WTC11 (cell line): Measurements from ENCODE around the gene COG5. TPM values are rescaled to one million over a fixed set of nuclear protein-coding genes. Genes with fewer than 3 reads are reported as not detected.

Experiments
- ATAC-seq: fragments of 200-7000 bp; cut with Tn5 transposase; 2 replicates; pipeline ENCODE4 v1.10.0; 2021; ENCODE audit warnings: mild to moderate bottlenecking, moderate library complexity
- CTCF ChIA-PET: fragments of 300-600 bp; sonication (Branson Sonifier 250); formaldehyde crosslinking; loops from one replicate; lab custom pipeline; 2021; ENCODE audit warnings: antibody characterized with exemption; lab: Charles Lee
- POLR2A ChIA-PET: fragments of 350-600 bp; sonication (Branson Sonifier 250); formaldehyde crosslinking; loops from one replicate; lab custom pipeline; 2021; ENCODE audit warnings: antibody characterized with exemption; lab: Charles Lee
- DNase-seq: peaks from one replicate; pipeline ENCODE4 v3.0.0; 2021; ENCODE audit warnings: low spot score
- H3K27ac Mint-ChIP-seq: 2 replicates; pipeline ENCODE4 v1.8.0; 2021; ENCODE audit warnings: mixed read lengths
- H3K27me3 Mint-ChIP-seq: 2 replicates; pipeline ENCODE4 v1.8.0; 2021; ENCODE audit warnings: low read depth, mild to moderate bottlenecking, moderate library complexity, mixed read lengths
- H3K36me3 Mint-ChIP-seq: 2 replicates; pipeline ENCODE4 v1.8.0; 2021; ENCODE audit warnings: mixed read lengths
- H3K4me1 Mint-ChIP-seq: 2 replicates; pipeline ENCODE4 v1.8.0; 2022; ENCODE audit warnings: mixed read lengths
- H3K4me3 Mint-ChIP-seq: 2 replicates; pipeline ENCODE4 v1.8.0; 2021; ENCODE audit warnings: mild to moderate bottlenecking, moderate library complexity, mixed read lengths
- H3K9me3 Mint-ChIP-seq: 2 replicates; pipeline ENCODE4 v1.8.0; 2021; ENCODE audit warnings: mixed read lengths
- ATF1 ChIP-seq: sonication (generic); formaldehyde crosslinking; IDR thresholded peaks from 2 replicates; pipeline ENCODE4 v1.8.1; 2023; ENCODE audit warnings: mild to moderate bottlenecking, moderate library complexity, missing genetic modification reagents
- CBFB ChIP-seq: sonication (generic); formaldehyde crosslinking; IDR thresholded peaks from 2 replicates; pipeline ENCODE4 v1.8.1; 2022; ENCODE audit warnings: mild to moderate bottlenecking, low read depth, missing genetic modification reagents
- FOXK1 ChIP-seq: sonication (generic); formaldehyde crosslinking; IDR thresholded peaks from 2 replicates; pipeline ENCODE4 v1.8.0; 2022; ENCODE audit warnings: mild to moderate bottlenecking, moderate library complexity, missing genetic modification reagents
- FOXP1 ChIP-seq: sonication (generic); formaldehyde crosslinking; IDR thresholded peaks from 2 replicates; pipeline ENCODE4 v1.8.0; 2022; ENCODE audit warnings: missing genetic modification reagents, mild to moderate bottlenecking, moderate library complexity, borderline replicate concordance
- GABPB1 ChIP-seq: sonication (generic); formaldehyde crosslinking; IDR thresholded peaks from 2 replicates; pipeline ENCODE4 v1.8.1; 2023; ENCODE audit warnings: mild to moderate bottlenecking, missing genetic modification reagents
- JAZF1 ChIP-seq: fragments of 250-450 bp; sonication (Bioruptor Pico); IDR thresholded peaks from 2 replicates; pipeline ENCODE4 v1.9.0; 2021; ENCODE audit warnings: moderate library complexity, mild to moderate bottlenecking, inconsistent platforms
- NR1H2 ChIP-seq: sonication (generic); formaldehyde crosslinking; IDR thresholded peaks from 2 replicates; pipeline ENCODE4 v1.9.0; 2021; ENCODE audit warnings: mild to moderate bottlenecking, moderate library complexity, missing genetic modification reagents
- NR3C1 ChIP-seq: sonication (generic); formaldehyde crosslinking; conservative IDR thresholded peaks from 2 replicates; pipeline ENCODE4 v1.8.1; 2023; ENCODE audit warnings: low read depth, mild to moderate bottlenecking, missing genetic modification reagents
- SMAD3 ChIP-seq: sonication (generic); formaldehyde crosslinking; IDR thresholded peaks from 2 replicates; pipeline ENCODE4 v1.8.0; 2022; ENCODE audit warnings: missing genetic modification reagents, mild to moderate bottlenecking, borderline replicate concordance
- SP1 ChIP-seq: sonication (generic); formaldehyde crosslinking; conservative IDR thresholded peaks from 2 replicates; pipeline ENCODE4 v1.8.1; 2022; ENCODE audit warnings: missing genetic modification reagents
- TCF7 ChIP-seq: sonication (generic); formaldehyde crosslinking; IDR thresholded peaks from 2 replicates; pipeline ENCODE4 v1.8.0; 2022; ENCODE audit warnings: mild to moderate bottlenecking, low read depth, missing genetic modification reagents, moderate library complexity
- TEAD4 ChIP-seq: sonication (generic); formaldehyde crosslinking; IDR thresholded peaks from 2 replicates; pipeline ENCODE4 v1.8.0; 2022; ENCODE audit warnings: mild to moderate bottlenecking, missing genetic modification reagents
- ZNF138 ChIP-seq: sonication (generic); formaldehyde crosslinking; conservative IDR thresholded peaks from 2 replicates; pipeline ENCODE4 v1.8.1; 2022; ENCODE audit warnings: mild to moderate bottlenecking, moderate library complexity, missing genetic modification reagents
- ZNF263 ChIP-seq: sonication (generic); formaldehyde crosslinking; IDR thresholded peaks from 2 replicates; pipeline ENCODE4 v1.8.1; 2022; ENCODE audit warnings: low read depth, mild to moderate bottlenecking, moderate library complexity, missing genetic modification reagents
- ZNF317 ChIP-seq: sonication (generic); formaldehyde crosslinking; IDR thresholded peaks from 2 replicates; pipeline ENCODE4 v1.8.1; 2023; ENCODE audit warnings: low read depth, mild to moderate bottlenecking, moderate library complexity, missing genetic modification reagents, borderline replicate concordance
- ZNF512 ChIP-seq: sonication (generic); formaldehyde crosslinking; IDR thresholded peaks from 2 replicates; pipeline ENCODE4 v1.8.1; 2022; ENCODE audit warnings: missing genetic modification reagents, borderline replicate concordance
- ZNF671 ChIP-seq: fragments of 250-450 bp; sonication (Bioruptor Pico); IDR thresholded peaks from 2 replicates; pipeline ENCODE4 v1.8.0; 2021; ENCODE audit warnings: mild to moderate bottlenecking
- total RNA-seq: library from RNA; stranded (reverse); gene quantifications from 3 replicates; pipeline ENCODE4 v1.2.3, GENCODE V29; 2021
- TF ChIP-seq, protein P1 (sequence below): sonication (generic); formaldehyde crosslinking; IDR thresholded peaks from 2 replicates; pipeline ENCODE4 v1.8.1; 2023; ENCODE audit warnings: mild to moderate bottlenecking, missing genetic modification reagents, moderate library complexity
- TF ChIP-seq, protein P2 (sequence below): fragments of 250-450 bp; sonication (Bioruptor Pico); conservative IDR thresholded peaks from 2 replicates; pipeline ENCODE4 v1.9.0; 2021; ENCODE audit warnings: mild to moderate bottlenecking
- TF ChIP-seq, protein P3 (sequence below): sonication (generic); formaldehyde crosslinking; IDR thresholded peaks from 2 replicates; pipeline ENCODE4 v1.8.1; 2022; ENCODE audit warnings: low read depth, missing genetic modification reagents, borderline replicate concordance
- TF ChIP-seq, protein P4 (sequence below): sonication (generic); formaldehyde crosslinking; IDR thresholded peaks from 2 replicates; pipeline ENCODE4 v1.8.0; 2022; ENCODE audit warnings: mild to moderate bottlenecking, missing genetic modification reagents
- TF ChIP-seq, protein P5 (sequence below): sonication (generic); formaldehyde crosslinking; conservative IDR thresholded peaks from 2 replicates; pipeline ENCODE4 v1.8.1; 2022; ENCODE audit warnings: mild to moderate bottlenecking, missing genetic modification reagents
- TF ChIP-seq, protein P6 (sequence below): sonication (generic); formaldehyde crosslinking; IDR thresholded peaks from 2 replicates; pipeline ENCODE4 v1.8.1; 2023; ENCODE audit warnings: mild to moderate bottlenecking, missing genetic modification reagents
- TF ChIP-seq, protein P7 (sequence below): sonication (generic); formaldehyde crosslinking; IDR thresholded peaks from 2 replicates; pipeline ENCODE4 v1.8.0; 2022; ENCODE audit warnings: mild to moderate bottlenecking, missing genetic modification reagents
- TF ChIP-seq, protein P8 (sequence below): sonication (generic); formaldehyde crosslinking; IDR thresholded peaks from 2 replicates; pipeline ENCODE4 v1.8.1; 2022; ENCODE audit warnings: low read depth, mild to moderate bottlenecking, moderate library complexity, missing genetic modification reagents, borderline replicate concordance

The COG5 gene
- total RNA-seq, 1 experiment from 2014 or later: 23.8 TPM

- peaks cover 8% of the 10 kb centered on the region for H3K4me1 Mint-ChIP-seq
- ATAC-seq: no peak; the same call in 1 of the 2 replicates
- H3K9me3 Mint-ChIP-seq: peaks cover 20% of the 10 kb centered on the region
- 0 out of 2 replicates have a peak overlapping the region, but pooled peaks have one; percentile 57 for H3K27ac Mint-ChIP-seq
- TF ChIP-seq, protein P1, sequence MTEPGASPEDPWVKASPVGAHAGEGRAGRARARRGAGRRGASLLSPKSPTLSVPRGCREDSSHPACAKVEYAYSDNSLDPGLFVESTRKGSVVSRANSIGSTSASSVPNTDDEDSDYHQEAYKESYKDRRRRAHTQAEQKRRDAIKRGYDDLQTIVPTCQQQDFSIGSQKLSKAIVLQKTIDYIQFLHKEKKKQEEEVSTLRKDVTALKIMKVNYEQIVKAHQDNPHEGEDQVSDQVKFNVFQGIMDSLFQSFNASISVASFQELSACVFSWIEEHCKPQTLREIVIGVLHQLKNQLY: no peak
- TF ChIP-seq NR3C1 (CRISPR knock-in tag): no peak
- TF ChIP-seq JAZF1 (CRISPR knock-in tag): no peak
- no peak for TF ChIP-seq ZNF263 (CRISPR knock-in tag)
- TF ChIP-seq, protein P2, sequence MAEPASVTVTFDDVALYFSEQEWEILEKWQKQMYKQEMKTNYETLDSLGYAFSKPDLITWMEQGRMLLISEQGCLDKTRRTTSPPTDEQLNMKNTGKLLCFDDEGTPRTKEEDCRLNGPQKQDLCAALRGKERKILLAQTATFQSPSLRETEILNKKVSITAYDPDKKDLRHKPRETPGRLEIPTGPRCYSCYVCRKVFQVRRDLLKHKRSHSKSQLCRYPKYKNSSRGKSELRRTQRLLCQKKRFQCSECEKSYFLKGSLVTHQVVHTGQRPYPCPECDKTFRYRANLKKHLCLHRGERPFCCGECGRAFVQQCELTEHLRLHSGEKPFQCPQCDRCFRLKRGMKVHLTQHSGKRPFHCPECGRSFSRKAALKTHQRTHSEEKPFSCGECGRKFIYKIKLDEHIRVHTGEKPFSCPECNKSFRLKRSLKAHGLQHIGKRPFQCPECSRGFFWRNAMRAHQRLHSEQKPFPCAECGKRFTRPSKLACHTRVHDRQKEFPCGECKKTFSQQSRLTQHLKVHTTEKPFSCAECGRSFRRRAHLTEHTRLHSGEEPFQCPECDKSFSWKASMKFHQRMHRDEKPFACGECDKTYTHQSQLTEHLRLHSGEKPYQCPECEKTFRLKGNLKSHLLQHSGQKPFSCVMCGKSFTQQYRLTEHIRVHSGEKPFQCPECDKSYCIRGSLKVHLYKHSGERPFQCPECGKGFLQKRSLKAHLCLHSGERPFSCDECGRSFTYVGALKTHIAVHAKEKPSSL (CRISPR knock-in tag): no peak
- TF ChIP-seq, protein P3, sequence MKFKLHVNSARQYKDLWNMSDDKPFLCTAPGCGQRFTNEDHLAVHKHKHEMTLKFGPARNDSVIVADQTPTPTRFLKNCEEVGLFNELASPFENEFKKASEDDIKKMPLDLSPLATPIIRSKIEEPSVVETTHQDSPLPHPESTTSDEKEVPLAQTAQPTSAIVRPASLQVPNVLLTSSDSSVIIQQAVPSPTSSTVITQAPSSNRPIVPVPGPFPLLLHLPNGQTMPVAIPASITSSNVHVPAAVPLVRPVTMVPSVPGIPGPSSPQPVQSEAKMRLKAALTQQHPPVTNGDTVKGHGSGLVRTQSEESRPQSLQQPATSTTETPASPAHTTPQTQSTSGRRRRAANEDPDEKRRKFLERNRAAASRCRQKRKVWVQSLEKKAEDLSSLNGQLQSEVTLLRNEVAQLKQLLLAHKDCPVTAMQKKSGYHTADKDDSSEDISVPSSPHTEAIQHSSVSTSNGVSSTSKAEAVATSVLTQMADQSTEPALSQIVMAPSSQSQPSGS (CRISPR knock-in tag): no peak
- TF ChIP-seq, protein P4, sequence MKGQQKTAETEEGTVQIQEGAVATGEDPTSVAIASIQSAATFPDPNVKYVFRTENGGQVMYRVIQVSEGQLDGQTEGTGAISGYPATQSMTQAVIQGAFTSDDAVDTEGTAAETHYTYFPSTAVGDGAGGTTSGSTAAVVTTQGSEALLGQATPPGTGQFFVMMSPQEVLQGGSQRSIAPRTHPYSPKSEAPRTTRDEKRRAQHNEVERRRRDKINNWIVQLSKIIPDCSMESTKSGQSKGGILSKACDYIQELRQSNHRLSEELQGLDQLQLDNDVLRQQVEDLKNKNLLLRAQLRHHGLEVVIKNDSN (CRISPR knock-in tag): no peak
- TF ChIP-seq, protein P5, sequence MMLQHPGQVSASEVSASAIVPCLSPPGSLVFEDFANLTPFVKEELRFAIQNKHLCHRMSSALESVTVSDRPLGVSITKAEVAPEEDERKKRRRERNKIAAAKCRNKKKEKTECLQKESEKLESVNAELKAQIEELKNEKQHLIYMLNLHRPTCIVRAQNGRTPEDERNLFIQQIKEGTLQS (CRISPR knock-in tag): no peak
- TF ChIP-seq, protein P6, sequence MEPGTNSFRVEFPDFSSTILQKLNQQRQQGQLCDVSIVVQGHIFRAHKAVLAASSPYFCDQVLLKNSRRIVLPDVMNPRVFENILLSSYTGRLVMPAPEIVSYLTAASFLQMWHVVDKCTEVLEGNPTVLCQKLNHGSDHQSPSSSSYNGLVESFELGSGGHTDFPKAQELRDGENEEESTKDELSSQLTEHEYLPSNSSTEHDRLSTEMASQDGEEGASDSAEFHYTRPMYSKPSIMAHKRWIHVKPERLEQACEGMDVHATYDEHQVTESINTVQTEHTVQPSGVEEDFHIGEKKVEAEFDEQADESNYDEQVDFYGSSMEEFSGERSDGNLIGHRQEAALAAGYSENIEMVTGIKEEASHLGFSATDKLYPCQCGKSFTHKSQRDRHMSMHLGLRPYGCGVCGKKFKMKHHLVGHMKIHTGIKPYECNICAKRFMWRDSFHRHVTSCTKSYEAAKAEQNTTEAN (CRISPR knock-in tag): no peak
- TF ChIP-seq NR1H2: no peak
- no peak for TF ChIP-seq CBFB
- TF ChIP-seq SP1 (CRISPR knock-in tag): no peak
- no peak for TF ChIP-seq FOXK1 (CRISPR knock-in tag)
- no peak for TF ChIP-seq SMAD3
- no peak for TF ChIP-seq TEAD4 (CRISPR knock-in tag)
- no peak for TF ChIP-seq TCF7
- TF ChIP-seq, protein P7, sequence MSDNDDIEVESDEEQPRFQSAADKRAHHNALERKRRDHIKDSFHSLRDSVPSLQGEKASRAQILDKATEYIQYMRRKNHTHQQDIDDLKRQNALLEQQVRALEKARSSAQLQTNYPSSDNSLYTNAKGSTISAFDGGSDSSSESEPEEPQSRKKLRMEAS: no peak
- no peak for TF ChIP-seq GABPB1 (CRISPR knock-in tag)
- TF ChIP-seq FOXP1 (CRISPR knock-in tag): no peak
- peaks cover 7% of the 10 kb centered on the region; the same call in 1 of the 2 replicates for H3K36me3 Mint-ChIP-seq
- H3K27me3 Mint-ChIP-seq: no peaks in the 10 kb centered on the region
- no peak for DNase-seq
- H3K4me3 Mint-ChIP-seq: no peak overlapping the region
- ChIA-PET CTCF (no interaction called here), POLR2A (no interaction called here)
Observed at GRCh38 chr7:107494884-107495283, 68.8 kb downstream of the COG5 start.

GRCh38 chr7:107494315-107494751, 69.4 kb downstream of the COG5 start:
- ATAC-seq (no peak), DNase-seq (no peak)
- H3K9me3 Mint-ChIP-seq: peaks cover 20% of the 10 kb centered on the region
- peaks cover 7% of the 10 kb centered on the region; the same call in 1 of the 2 replicates for H3K36me3 Mint-ChIP-seq
- H3K4me3 Mint-ChIP-seq: no peak overlapping the region
- H3K27me3 Mint-ChIP-seq: no peaks in the 10 kb centered on the region
- ChIA-PET POLR2A (no interaction called here), CTCF (no interaction called here)
- H3K4me1 Mint-ChIP-seq: peaks cover 8% of the 10 kb centered on the region
- H3K27ac Mint-ChIP-seq: no peak overlapping the region
- TF ChIP-seq ZNF138 (CRISPR knock-in tag) (no peak), ZNF671 (CRISPR knock-in tag) (no peak), ATF1 (CRISPR knock-in tag) (no peak), ZNF317 (CRISPR knock-in tag) (no peak), GABPB1 (CRISPR knock-in tag) (no peak), ZNF512 (no peak), TEAD4 (CRISPR knock-in tag) (no peak)
- TF ChIP-seq, protein P6 (CRISPR knock-in tag): no peak
- TF ChIP-seq, protein P8, sequence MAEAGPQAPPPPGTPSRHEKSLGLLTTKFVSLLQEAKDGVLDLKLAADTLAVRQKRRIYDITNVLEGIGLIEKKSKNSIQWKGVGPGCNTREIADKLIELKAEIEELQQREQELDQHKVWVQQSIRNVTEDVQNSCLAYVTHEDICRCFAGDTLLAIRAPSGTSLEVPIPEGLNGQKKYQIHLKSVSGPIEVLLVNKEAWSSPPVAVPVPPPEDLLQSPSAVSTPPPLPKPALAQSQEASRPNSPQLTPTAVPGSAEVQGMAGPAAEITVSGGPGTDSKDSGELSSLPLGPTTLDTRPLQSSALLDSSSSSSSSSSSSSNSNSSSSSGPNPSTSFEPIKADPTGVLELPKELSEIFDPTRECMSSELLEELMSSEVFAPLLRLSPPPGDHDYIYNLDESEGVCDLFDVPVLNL (CRISPR knock-in tag): no peak
